ENCODE measurements around the gene TMSB4X. TPM values are rescaled to one million over a fixed set of nuclear protein-coding genes. Genes with fewer than 3 reads are reported as not detected.

TMSB4X gene
- total RNA-seq: 2,830 and 2,924 TPM in 2 replicates
- long read RNA-seq, transcript TMSB4X-204 (3 exons, 628 nt): major isoform, 2,653 of 2,680 reads
- long read RNA-seq, transcript TMSB4X-203 (2 exons, 1,702 nt): minor isoform, 21 of 2,680 reads
- long read RNA-seq, partial matches to known transcripts: 6 of 2,680 reads
- long read RNA-seq, other reads (novel, unspliced or antisense): 0 of 2,680 reads

- Mint-ChIP-seq H3K27me3 (ENCODE audit: unreplicated experiment) (no peaks in the 10 kb centered on the region), H3K27ac (ENCODE audit: unreplicated experiment) (peak within 1 kb of the TSS; percentile 95), H3K9me3 (ENCODE audit: unreplicated experiment) (no peaks in the 10 kb centered on the region), H3K4me1 (ENCODE audit: unreplicated experiment) (peaks cover 53% of the 10 kb centered on the region), H3K4me3 (ENCODE audit: unreplicated experiment) (peak within 1 kb of the TSS; percentile 89), H3K36me3 (ENCODE audit: unreplicated experiment) (peaks cover 24% of the 10 kb centered on the region)
- peak; percentile 95 for DNase-seq (ENCODE audit: extremely low spot score, unreplicated experiment)
- no peak for TF ChIP-seq CTCF (IDR thresholded peaks at IDR 0.05)
Measured at GRCh38 chrX:12974796-12975669, at the start of gene TMSB4X. TMSB4X (plus strand) TSS chrX:12975110.

GRCh38 chrX:12929701-12930100 lies 45.2 kb upstream of the TMSB4X start:
- Mint-ChIP-seq H3K27ac (ENCODE audit: unreplicated experiment) (no peak overlapping the region), H3K4me3 (ENCODE audit: unreplicated experiment) (no peak overlapping the region), H3K4me1 (ENCODE audit: unreplicated experiment) (no peaks in the 10 kb centered on the region), H3K27me3 (ENCODE audit: unreplicated experiment) (peaks cover 6% of the 10 kb centered on the region), H3K9me3 (ENCODE audit: unreplicated experiment) (peaks cover 27% of the 10 kb centered on the region), H3K36me3 (ENCODE audit: unreplicated experiment) (no peaks in the 10 kb centered on the region)
- DNase-seq (ENCODE audit: extremely low spot score, unreplicated experiment): no peak
- no peak for TF ChIP-seq CTCF (IDR thresholded peaks at IDR 0.05)

- H3K27me3 Mint-ChIP-seq (ENCODE audit: unreplicated experiment): peaks cover 2% of the 10 kb centered on the region
- peaks cover 23% of the 10 kb centered on the region for H3K9me3 Mint-ChIP-seq (ENCODE audit: unreplicated experiment)
- no peak overlapping the region for H3K27ac Mint-ChIP-seq (ENCODE audit: unreplicated experiment)
- DNase-seq (ENCODE audit: extremely low spot score, unreplicated experiment): no peak
- no peaks in the 10 kb centered on the region for H3K4me1 Mint-ChIP-seq (ENCODE audit: unreplicated experiment)
- H3K36me3 Mint-ChIP-seq (ENCODE audit: unreplicated experiment): no peaks in the 10 kb centered on the region
- H3K4me3 Mint-ChIP-seq (ENCODE audit: unreplicated experiment): no peak overlapping the region
- no peak for TF ChIP-seq CTCF (IDR thresholded peaks at IDR 0.05)
Measured at GRCh38 chrX:12930150-12930549, 44.8 kb upstream of the TMSB4X start.

- no peak overlapping the region for H3K27ac Mint-ChIP-seq (ENCODE audit: unreplicated experiment)
- DNase-seq (ENCODE audit: extremely low spot score, unreplicated experiment): no peak
- H3K4me1 Mint-ChIP-seq (ENCODE audit: unreplicated experiment): no peaks in the 10 kb centered on the region
- no peak for TF ChIP-seq CTCF (IDR thresholded peaks at IDR 0.05)
- no peaks in the 10 kb centered on the region for H3K27me3 Mint-ChIP-seq (ENCODE audit: unreplicated experiment)
- H3K9me3 Mint-ChIP-seq (ENCODE audit: unreplicated experiment): peaks cover 22% of the 10 kb centered on the region
- H3K36me3 Mint-ChIP-seq (ENCODE audit: unreplicated experiment): no peaks in the 10 kb centered on the region
- no peak overlapping the region for H3K4me3 Mint-ChIP-seq (ENCODE audit: unreplicated experiment)
Measured at GRCh38 chrX:12932244-12932643, 42.7 kb upstream of the TMSB4X start.

DNA sequence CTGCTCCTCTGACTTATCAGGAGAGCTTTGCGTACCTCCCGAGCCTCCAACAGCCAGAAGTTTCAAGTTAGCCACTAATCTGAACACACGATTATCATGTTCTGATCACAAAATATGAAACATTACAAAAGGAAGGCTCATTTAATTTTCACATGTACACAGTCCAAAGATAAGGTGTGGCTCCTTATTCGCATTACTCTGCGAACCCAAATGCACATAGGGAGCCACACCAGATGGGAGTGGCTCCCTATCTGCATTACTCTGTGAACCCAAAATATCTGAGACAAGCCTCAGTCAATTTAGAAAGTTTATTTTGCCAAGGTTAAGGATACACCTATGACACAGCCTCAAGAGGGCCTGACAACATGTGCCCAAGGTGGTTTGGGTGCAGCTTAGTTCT lies 40.1 kb upstream of the TMSB4X start:
- H3K36me3 Mint-ChIP-seq (ENCODE audit: unreplicated experiment): no peaks in the 10 kb centered on the region
- H3K27ac Mint-ChIP-seq (ENCODE audit: unreplicated experiment): no peak overlapping the region
- TF ChIP-seq CTCF (IDR thresholded peaks at IDR 0.05): no peak
- H3K4me1 Mint-ChIP-seq (ENCODE audit: unreplicated experiment): no peaks in the 10 kb centered on the region
- DNase-seq (ENCODE audit: extremely low spot score, unreplicated experiment): no peak
- no peak overlapping the region for H3K4me3 Mint-ChIP-seq (ENCODE audit: unreplicated experiment)
- H3K27me3 Mint-ChIP-seq (ENCODE audit: unreplicated experiment): no peaks in the 10 kb centered on the region
- H3K9me3 Mint-ChIP-seq (ENCODE audit: unreplicated experiment): peaks cover 16% of the 10 kb centered on the region

Data from osteocyte (in vitro differentiated cells).